Endothelial cell of hepatic sinusoid (primary cell): Measurements from ENCODE around the gene NCOA6.
"Not testable (repeated sequence)": the region's sequence is repeated elsewhere in the genome, so short reads cannot be mapped to it uniquely, and the experiment has no call there.

Experiments used
- in situ Hi-C: cut with HindIII; loops from 2 replicates; pipeline ENCODE4 v1.10.0; 2017; ENCODE audit warnings: low sequenced_read_pairs

The NCOA6 gene

GRCh38 chr20:34722560-34722959, 102.9 kb downstream of the NCOA6 start:
- in situ Hi-C loops = not testable (repeated sequence)

GRCh38 chr20:34720266-34720665, 105.2 kb downstream of the NCOA6 start:
- in situ Hi-C loops = no loop called here

- in situ Hi-C loops = not testable (repeated sequence)
Measured at GRCh38 chr20:34719242-34720017, 106.0 kb downstream of the NCOA6 start.

- in situ Hi-C loops = no loop called here
Measured at GRCh38 chr20:34717230-34718095, 108.0 kb downstream of the NCOA6 start.

GRCh38 chr20:34716921-34717229, 108.6 kb downstream of the NCOA6 start:
- in situ Hi-C loops = no loop called here

GRCh38 chr20:34715384-34715783, 110.1 kb downstream of the NCOA6 start:
- in situ Hi-C loops = no loop called here

GRCh38 chr20:34713944-34714515, 111.4 kb downstream of the NCOA6 start:
- in situ Hi-C loops = loop anchor here (5.0 kb wide), 2 partner anchors 92 to 182 kb away; no protein-coding TSS in a partner anchor

- in situ Hi-C loops = loop anchor here (5.0 kb wide), 2 partner anchors 91 to 181 kb away; no protein-coding TSS in a partner anchor
Measured at GRCh38 chr20:34713194-34713943, 112.1 kb downstream of the NCOA6 start.

- in situ Hi-C loops = loop anchor here (5.0 kb wide), 2 partner anchors 90 to 180 kb away; no protein-coding TSS in a partner anchor
Measured at GRCh38 chr20:34712525-34713192, 112.8 kb downstream of the NCOA6 start.

GRCh38 chr20:34711813-34712430, 113.5 kb downstream of the NCOA6 start:
- in situ Hi-C loops = loop anchor here (5.0 kb wide), 2 partner anchors 90 to 180 kb away; no protein-coding TSS in a partner anchor

- in situ Hi-C loops = loop anchor here (5.0 kb wide), 2 partner anchors 89 to 179 kb away; no protein-coding TSS in a partner anchor
Measured at GRCh38 chr20:34710861-34711574, 114.4 kb downstream of the NCOA6 start.

GRCh38 chr20:34710568-34710839, 114.9 kb downstream of the NCOA6 start:
- in situ Hi-C loops = loop anchor here (5.0 kb wide), 2 partner anchors 88 to 178 kb away; no protein-coding TSS in a partner anchor

GRCh38 chr20:34709831-34710567, 115.5 kb downstream of the NCOA6 start:
- in situ Hi-C loops = loop anchor here (5.0 kb wide), 2 partner anchors 88 to 178 kb away; no protein-coding TSS in a partner anchor

GRCh38 chr20:34709044-34709830, 116.2 kb downstream of the NCOA6 start:
- in situ Hi-C loops = no loop called here

GRCh38 chr20:34708621-34709043, 116.8 kb downstream of the NCOA6 start:
- in situ Hi-C loops = no loop called here

- in situ Hi-C loops = no loop called here
Measured at GRCh38 chr20:34706912-34707784, 118.3 kb downstream of the NCOA6 start.
